Omental fat pad (tissue), 4 donors: ENCODE measurements around the gene CRLF1. TPM values are rescaled to one million over a fixed set of nuclear protein-coding genes. Genes with fewer than 3 reads are reported as not detected.

Experiments used
- ATAC-seq: fragments of 150-250 bp; one replicate; pipeline ENCODE4 v1.9.1; 2016; ENCODE audit warnings: mild to moderate bottlenecking, moderate library complexity; ENCODE audit not compliant: low FRiP score
- DNase-seq: peaks from one replicate; pipeline ENCODE4 v3.0.0-alpha.2; 2019; ENCODE audit warnings: low spot score
- CTCF ChIP-seq, 3 donors: fragments of 450-650 bp; IDR thresholded peaks; one replicate each; pipeline ENCODE4 v1.5.1; 2016 to 2017; ENCODE audit warnings: antibody characterized with exemption in 3 of 3, mild to moderate bottlenecking in 3 of 3, moderate library complexity in 2 of 3
- total RNA-seq, 4 donors: library from RNA; depleted of rRNA; stranded (reverse); fragments of >200 nt; gene quantifications; one replicate each; pipeline ENCODE4 v1.1.0, GENCODE V29; 2016

The CRLF1 gene
- total RNA-seq, 4 donors from 2014 or later: 6.3 to 115 (median 10.9) TPM

- ATAC-seq (no peak), DNase-seq (no peak)
- TF ChIP-seq CTCF (IDR thresholded peaks at IDR 0.05): no peak
Observed at GRCh38 chr19:18626906-18627305, 20.3 kb upstream of the CRLF1 start.

- DNase-seq: no peak
- no peak for ATAC-seq
Observed at GRCh38 chr19:18620902-18621301, 14.3 kb upstream of the CRLF1 start.

GRCh38 chr19:18620311-18620710, 13.7 kb upstream of the CRLF1 start:
- no peak for TF ChIP-seq CTCF (IDR thresholded peaks at IDR 0.05)
- DNase-seq: no peak
- no peak for ATAC-seq

More at GRCh38 chr19:18620902-18621301, 14.3 kb upstream of the CRLF1 start:
- TF ChIP-seq CTCF (IDR thresholded peaks at IDR 0.05): no peak

- no peak for TF ChIP-seq CTCF (IDR thresholded peaks at IDR 0.05)
- ATAC-seq (no peak), DNase-seq (no peak)
Observed at GRCh38 chr19:18618236-18618635, 11.6 kb upstream of the CRLF1 start.

- no peak for TF ChIP-seq CTCF (IDR thresholded peaks at IDR 0.05)
- DNase-seq (no peak), ATAC-seq (no peak)
Observed at GRCh38 chr19:18617562-18617961, 11.0 kb upstream of the CRLF1 start.

- no peak for TF ChIP-seq CTCF (IDR thresholded peaks at IDR 0.05)
Observed at GRCh38 chr19:18616023-18616422, 9.4 kb upstream of the CRLF1 start.

GRCh38 chr19:18613589-18614234, 7.1 kb upstream of the CRLF1 start:
- ATAC-seq (no peak), DNase-seq (no peak)
- no peak for TF ChIP-seq CTCF (IDR thresholded peaks at IDR 0.05)

More at GRCh38 chr19:18616023-18616422, 9.4 kb upstream of the CRLF1 start:
- no peak for DNase-seq
- no peak for ATAC-seq
